ENCODE data around the gene SHROOM1.

DNA sequence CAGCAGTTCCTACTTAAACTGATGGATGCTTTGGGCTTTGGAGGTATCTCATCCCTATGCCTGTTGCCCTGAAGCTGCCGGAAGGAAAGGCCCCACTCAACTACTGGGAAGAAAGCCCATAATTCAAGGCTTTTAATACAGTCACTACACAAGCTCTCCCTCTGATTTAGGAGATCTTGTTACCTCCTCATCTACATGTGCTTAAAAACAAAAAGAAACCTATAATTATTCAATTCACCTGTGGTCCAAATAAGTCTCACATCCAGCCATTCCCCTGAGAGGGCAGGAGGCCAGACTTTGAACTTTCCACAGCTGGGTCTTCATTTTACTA, 42.3 kb upstream of the SHROOM1 start:
- TF ChIP-seq POLR2AphosphoS5 (IDR thresholded peaks at IDR 0.05; ENCODE audit: low read depth, low read length) (no peak), POLR2A (IDR thresholded peaks at IDR 0.05; ENCODE audit: low read depth, low read length) (no peak)
